Limb (tissue), 2 donors: Measurements from ENCODE around the gene EGR1.

Source experiments
- DNase-seq, 2 donors: peaks; one replicate each; pipeline ENCODE4 v3.0.0-alpha.2; 2016; ENCODE audit errors: extremely low spot score in 2 of 2

EGR1 gene

DNA sequence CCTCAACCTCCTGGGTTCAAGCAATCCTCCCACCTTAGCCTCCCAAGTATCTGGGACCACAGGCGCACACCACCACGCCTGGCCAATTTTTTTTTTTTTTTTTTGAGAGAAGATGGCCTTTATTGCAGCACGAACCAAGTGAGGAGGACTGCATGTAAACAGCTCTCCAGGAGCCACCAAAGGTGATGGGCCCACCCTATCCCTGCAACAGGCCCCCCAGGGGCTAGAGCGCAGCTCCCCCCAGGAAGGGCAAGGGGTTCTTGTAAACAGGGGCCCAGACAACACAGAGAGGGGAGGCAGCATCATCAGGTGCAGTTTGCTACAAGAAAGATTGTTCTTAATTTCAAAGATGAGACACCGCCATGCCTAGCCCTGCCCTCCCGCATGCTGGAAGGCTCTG is 12.6 kb upstream of the EGR1 start:
- no peak for DNase-seq

DNA sequence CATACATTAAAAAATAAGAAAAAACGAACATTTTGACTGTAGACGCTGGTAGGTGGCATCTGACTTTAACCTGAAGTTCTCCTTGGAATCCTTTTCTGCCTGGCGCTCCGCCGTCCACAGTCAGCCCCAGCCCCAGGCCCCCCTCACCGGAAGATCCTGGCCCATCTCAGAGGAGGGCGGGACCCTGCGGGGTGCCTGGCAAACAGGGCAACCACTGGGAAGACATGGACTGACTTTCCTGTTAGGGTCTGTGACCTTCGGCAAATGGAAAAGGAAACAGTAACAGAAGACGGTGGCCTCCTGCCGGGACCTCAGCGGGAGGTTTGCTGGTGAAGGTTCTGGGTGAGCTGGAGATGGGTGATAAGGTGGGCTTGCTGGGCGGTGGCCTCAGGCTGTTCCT is 11.7 kb upstream of the EGR1 start:
- no peak for DNase-seq

DNA sequence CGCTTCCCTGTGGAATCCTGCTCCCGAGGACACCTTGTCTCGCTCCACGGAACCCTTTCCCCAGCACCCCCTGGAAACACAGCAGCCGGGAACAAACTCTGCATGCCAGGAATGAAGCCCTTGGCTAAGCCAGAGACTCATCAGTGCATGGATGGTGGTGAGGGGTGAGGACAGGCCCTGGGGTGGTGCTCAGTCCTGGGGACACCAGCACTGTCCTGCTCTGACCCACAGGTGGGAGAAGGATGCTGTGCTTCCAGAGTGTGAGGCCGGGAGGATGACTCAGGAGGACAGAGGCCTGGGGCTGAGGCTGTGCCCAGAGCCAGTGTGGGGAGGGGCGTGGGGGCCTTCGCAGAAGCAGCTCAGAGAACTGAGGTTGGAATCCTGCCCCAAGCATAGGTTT is 11.2 kb upstream of the EGR1 start:
- DNase-seq = no peak

DNA sequence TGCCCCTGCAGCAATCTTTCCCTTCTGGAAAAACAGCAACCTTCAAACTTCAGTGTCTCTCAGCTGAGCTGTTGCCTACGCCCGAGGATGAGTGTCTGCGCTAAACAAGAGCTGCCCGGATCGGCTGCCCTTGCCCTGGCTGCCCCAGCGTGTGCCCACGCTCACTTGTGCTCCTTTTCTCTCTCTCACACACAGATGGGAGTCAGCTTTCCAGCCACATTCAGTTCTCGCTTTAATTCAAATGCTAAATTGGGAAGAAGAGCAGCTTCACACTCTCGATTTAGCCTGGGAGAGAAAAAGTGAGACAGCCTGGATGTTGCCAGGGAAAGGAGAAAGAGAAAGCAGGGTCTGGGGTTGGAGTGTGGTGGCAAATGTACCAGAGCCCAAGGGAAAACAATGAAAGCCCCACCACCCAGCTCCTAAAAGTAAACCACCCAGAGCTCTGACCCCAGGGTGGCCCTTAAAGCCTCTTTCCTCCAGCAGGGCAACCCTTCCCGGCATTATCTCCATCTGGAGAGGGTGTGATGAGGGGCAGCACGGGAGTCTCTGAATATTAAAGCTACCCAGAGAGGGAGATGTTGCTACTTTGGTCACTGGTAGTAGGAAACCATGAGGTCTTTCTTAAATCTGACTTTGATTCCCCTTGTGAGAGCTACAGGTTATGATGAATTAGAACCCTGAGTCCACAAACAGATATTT is 9.9 kb upstream of the EGR1 start:
- no peak for DNase-seq

DNA sequence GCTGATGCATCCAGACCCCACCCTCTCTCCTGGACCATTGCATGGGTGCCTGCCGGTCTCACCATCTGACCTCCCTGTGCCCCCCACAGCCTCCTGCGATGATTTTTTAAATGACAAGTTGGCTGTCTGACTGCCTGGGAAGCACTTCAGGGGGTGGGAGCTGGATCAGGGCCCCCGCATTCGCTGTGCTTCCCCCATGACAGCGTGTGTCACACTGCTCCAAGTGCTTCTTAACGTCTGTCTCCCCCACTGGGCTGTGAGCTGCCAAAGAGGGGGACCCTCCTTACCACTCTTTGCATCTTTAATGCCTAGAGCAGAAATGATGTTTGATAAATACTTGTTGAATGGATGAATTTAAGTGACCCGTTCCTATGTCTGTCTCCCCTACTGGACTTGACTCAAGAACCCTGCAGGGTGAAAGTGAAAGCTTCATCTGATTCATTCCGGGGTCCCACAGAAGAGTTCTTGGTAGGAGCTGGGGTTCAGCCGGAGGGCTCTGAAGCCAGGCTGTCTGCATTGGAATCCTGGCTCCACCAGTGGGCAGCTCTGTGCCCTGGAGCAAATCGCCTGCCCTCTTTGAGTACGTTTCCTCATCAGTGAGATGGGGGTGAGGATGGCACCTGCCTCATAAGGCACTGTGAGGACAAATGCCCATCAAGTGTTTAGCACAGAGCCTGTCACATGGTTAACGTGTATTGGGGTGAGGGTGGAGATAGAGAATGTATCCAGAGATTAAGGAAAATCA is 7.6 kb upstream of the EGR1 start:
- DNase-seq = no peak

DNA sequence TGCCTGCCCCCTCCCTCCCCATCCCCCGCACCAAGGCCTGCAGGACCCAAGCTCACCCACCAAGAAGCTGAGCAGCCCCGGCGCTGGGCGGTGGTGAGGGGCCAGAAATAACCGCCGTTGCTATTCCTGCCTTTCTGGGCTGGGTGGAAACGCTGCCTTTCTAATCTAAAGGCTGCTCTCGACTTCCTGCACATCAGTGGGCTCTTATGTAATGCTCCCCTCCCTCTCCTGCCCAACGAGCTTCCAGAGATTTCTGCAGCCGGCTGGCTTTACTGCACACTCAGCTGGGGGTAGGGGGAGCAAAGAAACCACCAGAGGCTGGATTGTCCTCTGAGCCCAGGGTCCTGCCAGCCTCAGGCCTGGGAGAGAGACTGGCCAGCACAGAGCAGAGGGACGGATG is 6.9 kb upstream of the EGR1 start:
- no peak for DNase-seq

DNA sequence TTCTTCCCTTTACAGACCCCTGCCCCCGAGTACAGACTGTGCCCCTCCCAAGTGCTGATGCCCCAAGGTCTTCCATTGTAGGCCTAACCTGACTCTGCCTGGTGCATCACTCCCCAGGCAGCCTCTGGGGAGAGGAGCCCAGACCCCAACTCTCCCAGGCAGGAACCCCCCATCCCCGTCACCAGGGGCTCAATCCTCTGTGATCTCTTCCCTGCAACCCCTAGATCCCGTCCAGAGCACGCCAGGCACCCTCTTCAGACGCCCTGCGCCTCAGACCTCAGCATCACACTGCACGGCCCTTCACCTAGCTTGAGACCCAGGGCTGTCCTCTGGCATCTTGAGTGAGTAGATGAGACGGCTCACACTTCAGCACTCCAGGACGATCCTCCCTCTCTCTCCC is 6.4 kb upstream of the EGR1 start:
- DNase-seq = no peak

DNA sequence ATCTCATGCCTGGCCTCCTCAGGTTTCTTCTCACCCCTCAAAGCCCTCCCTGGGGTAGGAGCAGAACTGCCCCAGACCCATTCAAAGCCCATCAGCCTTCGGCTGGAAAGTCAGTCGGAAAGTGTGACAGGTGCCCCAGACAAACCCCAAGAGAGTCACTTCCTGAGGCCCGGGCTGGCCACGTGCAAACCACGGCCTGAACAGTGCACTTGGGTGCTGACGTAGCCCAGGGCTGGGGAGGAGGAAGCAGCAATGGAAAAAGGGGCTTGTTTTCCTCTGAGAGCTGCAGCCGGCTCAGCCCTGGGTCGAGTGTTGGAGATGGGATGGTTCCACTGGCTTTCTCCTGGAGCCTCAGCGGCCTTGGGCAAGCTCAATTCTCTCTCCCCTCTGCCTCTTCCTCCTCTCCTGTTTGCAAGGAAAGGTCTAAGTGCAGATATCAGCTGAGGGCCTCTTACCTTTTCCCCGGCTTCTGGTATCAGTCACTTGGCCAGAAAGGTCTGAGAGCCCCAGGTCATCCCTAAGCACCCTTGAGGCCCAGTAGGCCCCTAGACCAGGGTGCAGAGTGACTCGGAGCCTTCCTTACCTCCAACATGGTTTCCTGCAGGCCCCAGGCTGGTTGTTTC is 5.9 kb upstream of the EGR1 start:
- DNase-seq = no peak

DNA sequence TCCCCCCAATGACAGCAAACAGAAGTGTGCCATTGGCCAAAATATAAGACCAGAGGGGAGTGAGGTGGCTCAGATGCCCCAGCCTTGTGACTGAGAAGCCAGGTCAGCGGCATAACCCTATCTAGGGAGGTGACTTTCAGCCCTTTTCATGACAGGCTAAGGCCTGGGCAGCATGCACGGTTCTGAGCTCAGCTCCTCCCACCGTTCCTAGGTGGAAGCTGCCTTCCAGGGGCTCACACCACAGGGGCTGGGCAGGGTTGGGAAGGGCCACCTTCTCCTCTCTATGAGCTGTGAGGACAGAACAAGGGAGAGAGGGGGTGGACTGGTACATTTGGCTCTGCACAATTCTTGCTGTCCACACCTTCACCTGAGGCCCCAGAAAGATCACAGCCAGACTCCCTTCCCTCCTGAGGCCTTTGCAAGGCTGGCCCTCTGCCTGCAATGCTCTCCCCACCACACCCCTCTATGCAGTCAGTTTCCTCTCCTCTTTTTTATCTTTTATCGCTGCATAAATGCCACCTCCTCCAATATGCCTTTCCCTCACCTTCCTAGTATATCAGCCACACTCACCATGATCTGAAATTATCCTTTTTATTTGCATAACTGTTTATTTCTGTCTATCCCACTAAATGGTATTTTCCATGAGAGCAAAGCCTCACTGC is 5.1 kb upstream of the EGR1 start:
- no peak for DNase-seq

DNA sequence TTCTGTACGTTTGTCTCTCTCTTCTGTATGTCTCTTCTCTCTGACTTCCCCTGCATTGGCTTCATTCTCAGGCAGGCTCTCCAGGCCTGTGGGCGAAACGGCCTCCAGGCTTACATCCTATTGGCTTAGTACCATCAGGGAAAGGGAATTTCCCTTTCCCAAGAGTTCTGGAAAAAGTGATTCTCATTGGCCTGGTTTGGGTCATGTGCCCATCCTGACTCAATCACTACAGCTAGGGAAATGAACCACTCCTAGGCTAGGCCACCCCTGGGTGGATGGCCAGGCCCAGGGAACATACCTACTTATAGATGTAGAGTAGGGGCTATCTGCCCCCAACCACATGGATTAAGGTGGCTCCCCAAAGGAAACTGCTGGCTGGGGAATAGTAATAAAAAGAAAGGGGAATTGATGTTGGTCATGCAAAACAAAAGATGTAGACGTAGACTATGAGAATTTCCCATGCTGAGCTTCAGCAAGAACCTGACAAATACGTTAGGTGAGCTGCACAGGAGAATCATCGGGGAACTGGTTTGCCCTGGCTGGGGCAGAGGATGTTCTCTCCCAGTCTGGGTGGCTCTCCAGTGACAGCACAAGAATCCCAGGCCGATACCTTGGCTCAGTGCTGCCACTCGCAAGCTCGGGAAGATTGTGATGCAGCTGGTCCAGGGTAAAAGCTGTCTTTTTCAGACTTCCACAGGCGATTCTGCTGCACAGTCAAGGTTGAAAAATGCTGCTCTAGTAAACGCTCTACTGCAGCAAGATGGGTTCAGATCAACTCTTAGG is 3.7 kb upstream of the EGR1 start:
- no peak for DNase-seq

DNA sequence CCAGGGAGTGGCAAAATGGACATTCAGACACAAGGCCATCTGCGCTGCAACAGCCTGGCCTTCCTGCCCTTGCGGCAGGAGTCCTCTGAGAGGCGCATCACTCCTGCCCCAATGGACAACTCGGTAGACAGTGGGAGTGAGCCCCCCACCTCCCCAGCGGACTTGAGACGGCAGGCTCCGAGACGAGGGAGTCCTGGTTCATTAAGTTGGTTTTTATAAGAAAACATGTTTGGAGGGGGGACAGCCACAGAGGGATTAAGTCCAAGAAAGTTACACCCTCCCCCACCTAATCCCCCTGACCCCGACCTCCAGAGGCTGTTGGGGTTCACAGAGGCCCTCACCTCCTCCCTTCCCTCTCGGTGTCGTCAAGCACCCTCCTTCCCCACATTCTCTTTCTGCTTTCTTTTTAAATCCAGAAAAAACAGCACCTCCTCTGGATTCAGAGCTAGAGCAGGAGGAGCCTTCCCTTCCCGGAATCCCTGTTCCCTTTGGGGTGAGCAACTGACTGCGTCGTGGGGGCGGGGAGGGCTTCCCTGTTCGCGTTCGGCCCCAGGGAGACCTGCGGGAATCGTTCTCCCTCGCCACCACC is 1.8 kb upstream of the EGR1 start:
- peak in 1 of 2 donors; percentile 67 for DNase-seq

DNA sequence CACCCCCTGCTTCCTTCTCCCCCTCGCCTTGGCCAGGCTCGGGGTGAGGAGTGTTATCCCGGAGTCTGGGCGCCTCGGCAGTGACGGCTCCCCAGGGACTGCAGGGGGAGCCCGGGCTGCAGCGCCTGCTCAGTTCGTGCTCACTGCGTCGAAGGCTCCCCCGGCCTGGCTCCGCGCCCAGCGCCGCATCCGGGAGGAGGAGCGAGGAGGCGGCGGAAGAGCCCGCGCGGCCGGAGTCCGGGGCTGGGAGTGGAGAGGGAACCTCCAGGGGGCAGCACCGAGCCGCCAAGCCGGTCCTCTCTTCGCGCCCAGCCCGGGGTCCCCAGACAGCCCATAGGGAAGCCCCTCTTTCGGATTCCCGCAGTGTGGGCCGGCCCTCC is 1.3 kb upstream of the EGR1 start:
- DNase-seq = peak; percentile 94 to 99

DNA sequence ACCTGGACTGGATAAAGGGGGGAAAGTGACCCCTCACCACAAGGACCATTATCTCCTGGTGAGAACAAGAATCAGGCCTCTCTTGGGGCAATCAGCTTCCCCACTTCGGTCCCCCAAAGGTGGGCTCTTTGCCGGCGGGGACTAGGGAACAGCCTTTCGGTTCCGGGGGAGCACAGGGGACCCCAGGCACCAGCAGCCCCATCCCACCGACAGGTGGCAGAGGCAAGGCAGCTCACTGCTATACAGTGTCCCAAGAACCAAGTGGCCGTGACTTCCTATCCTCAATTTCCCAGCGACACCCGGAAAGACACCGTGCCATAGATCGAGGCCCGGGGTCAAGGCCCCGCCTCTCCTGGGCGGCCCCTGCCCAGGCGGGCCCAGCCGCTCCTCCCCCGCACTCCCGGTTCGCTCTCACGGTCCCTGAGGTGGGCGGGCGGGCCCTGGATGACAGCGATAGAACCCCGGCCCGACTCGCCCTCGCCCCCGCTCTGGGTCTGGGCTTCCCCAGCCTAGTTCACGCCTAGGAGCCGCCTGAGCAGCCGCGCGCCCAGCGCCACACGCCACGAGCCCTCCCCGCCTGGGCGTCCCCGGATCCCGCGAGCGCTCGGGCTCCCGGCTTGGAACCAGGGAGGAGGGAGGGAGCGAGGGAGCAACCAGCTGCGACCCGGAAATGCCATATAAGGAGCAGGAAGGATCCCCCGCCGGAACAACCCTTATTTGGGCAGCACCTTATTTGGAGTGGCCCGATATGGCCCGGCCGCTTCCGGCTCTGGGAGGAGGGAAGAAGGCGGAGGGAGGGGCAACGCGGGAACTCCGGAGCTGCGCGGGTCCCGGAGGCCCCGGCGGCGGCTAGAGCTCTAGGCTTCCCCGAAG is 655 bp upstream of the EGR1 start:
- DNase-seq = peak; percentile 97 to 99

DNA sequence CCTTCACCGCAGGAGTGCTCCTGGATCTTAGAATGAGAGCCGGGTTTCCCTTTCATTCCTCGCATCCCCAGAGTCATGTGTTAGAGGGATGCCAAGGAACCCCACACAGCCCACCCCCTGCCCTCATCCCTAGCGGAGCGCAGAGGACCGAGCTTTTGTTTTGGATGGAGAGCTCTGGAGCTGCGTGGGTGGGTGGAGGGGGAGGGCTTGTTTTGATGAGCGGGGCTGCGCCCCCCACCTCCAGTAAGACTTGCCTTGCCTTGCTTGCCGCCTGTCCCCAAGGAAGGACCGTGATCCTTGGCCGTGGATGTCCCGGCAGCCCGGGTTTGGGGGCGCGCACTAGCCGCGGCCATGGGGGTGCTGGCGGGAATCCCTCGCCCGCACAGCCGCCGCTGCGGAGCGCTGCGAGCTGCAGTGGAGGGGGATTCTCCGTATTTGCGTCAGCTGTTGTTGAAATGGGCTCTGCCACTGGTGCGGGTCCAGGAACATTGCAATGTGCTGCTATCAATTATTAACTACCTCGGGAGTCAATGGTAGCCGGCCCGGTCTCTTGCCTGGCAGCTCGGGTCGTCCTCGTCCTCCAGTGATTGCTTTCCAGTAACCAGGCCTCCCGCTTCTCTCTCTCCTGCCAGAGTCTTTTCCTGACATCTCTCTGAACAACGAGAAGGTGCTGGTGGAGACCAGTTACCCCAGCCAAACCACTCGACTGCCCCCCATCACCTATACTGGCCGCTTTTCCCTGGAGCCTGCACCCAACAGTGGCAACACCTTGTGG is 1.0 kb downstream of the EGR1 start:
- peak in 1 of 2 donors; percentile 64 for DNase-seq

DNA sequence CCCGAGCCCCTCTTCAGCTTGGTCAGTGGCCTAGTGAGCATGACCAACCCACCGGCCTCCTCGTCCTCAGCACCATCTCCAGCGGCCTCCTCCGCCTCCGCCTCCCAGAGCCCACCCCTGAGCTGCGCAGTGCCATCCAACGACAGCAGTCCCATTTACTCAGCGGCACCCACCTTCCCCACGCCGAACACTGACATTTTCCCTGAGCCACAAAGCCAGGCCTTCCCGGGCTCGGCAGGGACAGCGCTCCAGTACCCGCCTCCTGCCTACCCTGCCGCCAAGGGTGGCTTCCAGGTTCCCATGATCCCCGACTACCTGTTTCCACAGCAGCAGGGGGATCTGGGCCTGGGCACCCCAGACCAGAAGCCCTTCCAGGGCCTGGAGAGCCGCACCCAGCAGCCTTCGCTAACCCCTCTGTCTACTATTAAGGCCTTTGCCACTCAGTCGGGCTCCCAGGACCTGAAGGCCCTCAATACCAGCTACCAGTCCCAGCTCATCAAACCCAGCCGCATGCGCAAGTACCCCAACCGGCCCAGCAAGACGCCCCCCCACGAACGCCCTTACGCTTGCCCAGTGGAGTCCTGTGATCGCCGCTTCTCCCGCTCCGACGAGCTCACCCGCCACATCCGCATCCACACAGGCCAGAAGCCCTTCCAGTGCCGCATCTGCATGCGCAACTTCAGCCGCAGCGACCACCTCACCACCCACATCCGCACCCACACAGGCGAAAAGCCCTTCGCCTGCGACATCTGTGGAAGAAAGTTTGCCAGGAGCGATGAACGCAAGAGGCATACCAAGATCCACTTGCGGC is 1.8 kb downstream of the EGR1 start:
- peak in 1 of 2 donors; percentile 65 for DNase-seq

DNA sequence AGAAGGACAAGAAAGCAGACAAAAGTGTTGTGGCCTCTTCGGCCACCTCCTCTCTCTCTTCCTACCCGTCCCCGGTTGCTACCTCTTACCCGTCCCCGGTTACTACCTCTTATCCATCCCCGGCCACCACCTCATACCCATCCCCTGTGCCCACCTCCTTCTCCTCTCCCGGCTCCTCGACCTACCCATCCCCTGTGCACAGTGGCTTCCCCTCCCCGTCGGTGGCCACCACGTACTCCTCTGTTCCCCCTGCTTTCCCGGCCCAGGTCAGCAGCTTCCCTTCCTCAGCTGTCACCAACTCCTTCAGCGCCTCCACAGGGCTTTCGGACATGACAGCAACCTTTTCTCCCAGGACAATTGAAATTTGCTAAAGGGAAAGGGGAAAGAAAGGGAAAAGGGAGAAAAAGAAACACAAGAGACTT is 2.4 kb downstream of the EGR1 start:
- peak in 1 of 2 donors; percentile 58 for DNase-seq

DNA sequence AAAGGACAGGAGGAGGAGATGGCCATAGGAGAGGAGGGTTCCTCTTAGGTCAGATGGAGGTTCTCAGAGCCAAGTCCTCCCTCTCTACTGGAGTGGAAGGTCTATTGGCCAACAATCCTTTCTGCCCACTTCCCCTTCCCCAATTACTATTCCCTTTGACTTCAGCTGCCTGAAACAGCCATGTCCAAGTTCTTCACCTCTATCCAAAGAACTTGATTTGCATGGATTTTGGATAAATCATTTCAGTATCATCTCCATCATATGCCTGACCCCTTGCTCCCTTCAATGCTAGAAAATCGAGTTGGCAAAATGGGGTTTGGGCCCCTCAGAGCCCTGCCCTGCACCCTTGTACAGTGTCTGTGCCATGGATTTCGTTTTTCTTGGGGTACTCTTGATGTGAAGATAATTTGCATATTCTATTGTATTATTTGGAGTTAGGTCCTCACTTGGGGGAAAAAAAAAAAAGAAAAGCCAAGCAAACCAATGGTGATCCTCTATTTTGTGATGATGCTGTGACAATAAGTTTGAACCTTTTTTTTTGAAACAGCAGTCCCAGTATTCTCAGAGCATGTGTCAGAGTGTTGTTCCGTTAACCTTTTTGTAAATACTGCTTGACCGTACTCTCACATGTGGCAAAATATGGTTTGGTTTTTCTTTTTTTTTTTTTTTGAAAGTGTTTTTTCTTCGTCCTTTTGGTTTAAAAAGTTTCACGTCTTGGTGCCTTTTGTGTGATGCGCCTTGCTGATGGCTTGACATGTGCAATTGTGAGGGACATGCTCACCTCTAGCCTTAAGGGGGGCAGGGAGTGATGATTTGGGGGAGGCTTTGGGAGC is 3.1 kb downstream of the EGR1 start:
- DNase-seq = peak in 1 of 2 donors; percentile 60
